ENCODE measurements around the gene PPM1H.
A peak's percentile ranks its signal among the peaks of the same experiment; 100 is the strongest.

PPM1H gene

GRCh38 chr12:62606654-62607053, 328.3 kb downstream of the PPM1H start:
- DNase-seq (ENCODE audit: low read depth in 2 of 2) = no peak

- DNase-seq (ENCODE audit: low read depth in 2 of 2) = no peak
Measured at GRCh38 chr12:62605981-62606380, 329.0 kb downstream of the PPM1H start.

GRCh38 chr12:62604871-62605270, 330.1 kb downstream of the PPM1H start:
- DNase-seq (ENCODE audit: low read depth in 2 of 2) = no peak

GRCh38 chr12:62604373-62604772, 330.6 kb downstream of the PPM1H start:
- no peak for DNase-seq (ENCODE audit: low read depth in 2 of 2)

- DNase-seq (ENCODE audit: low read depth in 2 of 2) = no peak
Measured at GRCh38 chr12:62603811-62604098, 331.2 kb downstream of the PPM1H start.

GRCh38 chr12:62603061-62603810, 331.7 kb downstream of the PPM1H start:
- DNase-seq (ENCODE audit: low read depth in 2 of 2) = peak; percentile 60 to 74

GRCh38 chr12:62602255-62603060, 332.5 kb downstream of the PPM1H start:
- DNase-seq (ENCODE audit: low read depth in 2 of 2) = peak; percentile 79 to 85

GRCh38 chr12:62601765-62602164, 333.2 kb downstream of the PPM1H start:
- DNase-seq (ENCODE audit: low read depth in 2 of 2) = no peak

GRCh38 chr12:62599854-62600437, 335.0 kb downstream of the PPM1H start:
- no peak for DNase-seq (ENCODE audit: low read depth in 2 of 2)

GRCh38 chr12:62598846-62599245, 336.1 kb downstream of the PPM1H start:
- no peak for DNase-seq (ENCODE audit: low read depth in 2 of 2)

GRCh38 chr12:62597253-62597652, 337.7 kb downstream of the PPM1H start:
- no peak for DNase-seq (ENCODE audit: low read depth in 2 of 2)

Measured in stimulated activated CD8-positive, alpha-beta memory T cell treated with anti-CD3 and anti-CD28 coated beads, Interleukin-7, amount 100 ng/mL, for 4 hours (primary cell).